Fibroblast of lung (primary cell): ENCODE measurements around the gene SRA1. TPM values are rescaled to one million over a fixed set of nuclear protein-coding genes. Genes with fewer than 3 reads are reported as not detected.
A peak's percentile ranks its signal among the peaks of the same experiment; 100 is the strongest.

Experiments
- DNase-seq, 2 donors: peaks; one replicate each; pipeline versions ENCODE4 v3.0.0 to v3.0.0-alpha.2; 2010; ENCODE audit warnings: low read depth in 2 of 2
- H2AFZ ChIP-seq: 2 replicates; pipeline ENCODE4 v1.5.1; 2012; ENCODE audit warnings: low read length, control low read depth, inconsistent platforms
- H3K27ac ChIP-seq: 2 replicates; pipeline ENCODE4 v1.5.1; 2011; ENCODE audit warnings: low read length, control low read depth; ENCODE audit not compliant: insufficient read depth
- H3K27me3 ChIP-seq: 2 replicates; pipeline ENCODE4 v1.5.1; 2011; ENCODE audit warnings: mild to moderate bottlenecking, low read length; ENCODE audit not compliant: control insufficient read depth, insufficient read depth
- H3K36me3 ChIP-seq: 2 replicates; pipeline ENCODE4 v1.5.1; 2011; ENCODE audit warnings: low read length; ENCODE audit not compliant: control insufficient read depth, insufficient read depth
- H3K4me1 ChIP-seq: 2 replicates; pipeline ENCODE4 v1.5.1; 2011; ENCODE audit warnings: low read length; ENCODE audit not compliant: control insufficient read depth, insufficient read depth; ENCODE audit errors: extremely low read depth
- H3K4me2 ChIP-seq: 2 replicates; pipeline ENCODE4 v1.5.1; 2011; ENCODE audit warnings: low read length, control low read depth; ENCODE audit not compliant: insufficient read depth; ENCODE audit errors: extremely low read depth
- H3K4me3 ChIP-seq, 4 experiments: fragments of 200-600 bp in 1 of 4; sonication (generic) in 1 of 4; replicated peaks in 1 of 4; 2 replicates each; pipeline ENCODE4 v1.5.1; 2011 to 2016; ENCODE audit warnings: low read length in 4 of 4, low read depth in 3 of 4, mild to moderate bottlenecking in 3 of 4, control low read depth in 2 of 4, inconsistent platforms in 1 of 4, mixed read lengths in 1 of 4; ENCODE audit not compliant: insufficient read depth in 1 of 4; ENCODE audit errors: control extremely low read depth in 1 of 4
- H3K79me2 ChIP-seq: 2 replicates; pipeline ENCODE4 v1.5.1; 2012; ENCODE audit warnings: mild to moderate bottlenecking, low read length, inconsistent platforms; ENCODE audit not compliant: control insufficient read depth, insufficient read depth
- H3K9ac ChIP-seq: 2 replicates; pipeline ENCODE4 v1.5.1; 2011; ENCODE audit warnings: mild to moderate bottlenecking, low read length, control low read depth; ENCODE audit not compliant: insufficient read depth
- H3K9me3 ChIP-seq: 2 replicates; pipeline ENCODE4 v1.5.1; 2012; ENCODE audit warnings: low read depth, low read length; ENCODE audit not compliant: control insufficient read depth, insufficient read depth
- H4K20me1 ChIP-seq: 2 replicates; pipeline ENCODE4 v1.5.1; 2011; ENCODE audit warnings: low read length; ENCODE audit not compliant: control insufficient read depth, insufficient read depth; ENCODE audit errors: extremely low read depth
- EZH2 ChIP-seq: IDR thresholded peaks from 2 replicates; pipeline ENCODE4 v1.5.1; 2012; ENCODE audit warnings: low read length, control low read depth, mild to moderate bottlenecking; ENCODE audit errors: missing control alignments
- polyA plus RNA-seq, 2 donors: library from polyadenylated mRNA; depleted of rRNA in 1 of 2; stranded (reverse) in 1 of 2; unstranded in 1 of 2; fragments of >200 nt; gene quantifications; 2 replicates each; pipeline ENCODE4 v1.2.1, GENCODE V29; 2011 to 2012; ENCODE audit warnings: missing spikeins in 1 of 2
- total RNA-seq: library from RNA; depleted of rRNA; stranded (reverse); fragments of >200 nt; gene quantifications from 2 replicates; pipeline ENCODE4 v1.2.1, GENCODE V29; 2014
- TF ChIP-seq, protein P1 (sequence below), 2 donors: IDR thresholded peaks in 1 of 2; conservative IDR thresholded peaks in 1 of 2; 1 replicate in 1 of 2; 2 replicates in 1 of 2; pipeline ENCODE4 v1.5.1; 2011 to 2012; ENCODE audit warnings: low read length in 2 of 2, control low read depth in 1 of 2, inconsistent platforms in 1 of 2, low read depth in 1 of 2, mild to moderate bottlenecking in 1 of 2

SRA1 gene
- total and polyA plus RNA-seq, 2 donors (not counting 1 experiment from before 2014, with no cell fraction given), result 39.1 to 55.5 TPM

DNA sequence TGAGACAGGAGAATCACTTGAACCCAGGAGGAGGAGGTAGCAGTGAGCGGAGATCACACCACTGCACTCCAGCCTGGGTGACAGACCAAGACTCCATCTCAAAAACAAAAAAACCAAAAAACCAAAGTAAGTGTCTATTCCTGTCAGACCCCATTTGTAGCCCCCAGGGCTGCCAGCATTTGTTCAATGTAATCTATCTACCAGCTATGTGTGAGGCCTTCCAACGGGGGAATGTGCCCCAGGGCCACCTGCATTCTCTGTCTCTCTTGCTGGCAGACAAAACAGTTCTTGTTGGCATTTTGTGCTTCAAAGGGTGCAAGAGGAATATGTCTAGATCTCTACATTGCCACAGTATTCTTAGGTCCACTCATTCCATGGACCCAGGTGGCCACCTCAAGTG lies 41.6 kb upstream of the SRA1 start:
- Histone ChIP-seq H2AFZ (no peak overlapping the region), H3K4me1 (no peaks in the 10 kb centered on the region)

DNA sequence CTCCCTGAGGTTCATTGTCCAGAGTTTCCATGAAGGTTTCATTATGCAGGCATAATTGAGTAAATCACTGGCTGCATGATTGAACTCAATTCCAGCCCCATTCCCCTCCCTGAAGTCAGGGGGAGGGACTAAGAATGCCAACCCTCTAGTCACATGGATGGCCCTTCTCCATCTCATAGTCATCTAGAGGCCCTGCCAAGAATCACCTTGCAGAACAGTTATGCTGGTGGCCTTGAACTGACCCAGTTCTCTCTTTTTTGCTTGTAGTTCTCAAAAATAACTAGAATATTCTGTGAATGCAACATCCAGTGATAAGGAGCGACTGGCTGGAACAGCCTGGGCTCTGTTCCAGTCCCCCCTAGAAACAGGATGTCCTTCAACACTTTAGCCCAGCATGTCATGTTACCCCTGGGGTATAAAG lies 39.1 kb upstream of the SRA1 start:
- no peaks in the 10 kb centered on the region for H4K20me1 ChIP-seq
- H3K9me3 ChIP-seq, result no peaks in the 10 kb centered on the region
- H3K9ac ChIP-seq, result no peak overlapping the region
- TF ChIP-seq EZH2, result no peak
- TF ChIP-seq, protein P1, sequence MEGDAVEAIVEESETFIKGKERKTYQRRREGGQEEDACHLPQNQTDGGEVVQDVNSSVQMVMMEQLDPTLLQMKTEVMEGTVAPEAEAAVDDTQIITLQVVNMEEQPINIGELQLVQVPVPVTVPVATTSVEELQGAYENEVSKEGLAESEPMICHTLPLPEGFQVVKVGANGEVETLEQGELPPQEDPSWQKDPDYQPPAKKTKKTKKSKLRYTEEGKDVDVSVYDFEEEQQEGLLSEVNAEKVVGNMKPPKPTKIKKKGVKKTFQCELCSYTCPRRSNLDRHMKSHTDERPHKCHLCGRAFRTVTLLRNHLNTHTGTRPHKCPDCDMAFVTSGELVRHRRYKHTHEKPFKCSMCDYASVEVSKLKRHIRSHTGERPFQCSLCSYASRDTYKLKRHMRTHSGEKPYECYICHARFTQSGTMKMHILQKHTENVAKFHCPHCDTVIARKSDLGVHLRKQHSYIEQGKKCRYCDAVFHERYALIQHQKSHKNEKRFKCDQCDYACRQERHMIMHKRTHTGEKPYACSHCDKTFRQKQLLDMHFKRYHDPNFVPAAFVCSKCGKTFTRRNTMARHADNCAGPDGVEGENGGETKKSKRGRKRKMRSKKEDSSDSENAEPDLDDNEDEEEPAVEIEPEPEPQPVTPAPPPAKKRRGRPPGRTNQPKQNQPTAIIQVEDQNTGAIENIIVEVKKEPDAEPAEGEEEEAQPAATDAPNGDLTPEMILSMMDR (conservative IDR thresholded peaks at IDR 0.05 in 1 of 2, IDR thresholded peaks at IDR 0.05 in 1 of 2; ENCODE audit: low read depth in 1 of 2, low read length in 2 of 2), result no peak
- H2AFZ ChIP-seq, result no peak overlapping the region
- H3K27me3 ChIP-seq, result peaks cover 2% of the 10 kb centered on the region
- no peak overlapping the region for H3K4me2 ChIP-seq
- peaks cover 4% of the 10 kb centered on the region for H3K4me1 ChIP-seq
- DNase-seq, result peak in 1 of 2 donors; percentile 27
- no peak overlapping the region for H3K27ac ChIP-seq
- H3K79me2 ChIP-seq, result no peaks in the 10 kb centered on the region
- no peak overlapping the region for H3K4me3 ChIP-seq
- H3K36me3 ChIP-seq, result no peaks in the 10 kb centered on the region

More for the DNA sequence above, 41.6 kb upstream of the SRA1 start:
- Histone ChIP-seq H3K27ac (no peak overlapping the region), H3K9ac (no peak overlapping the region), H3K4me2 (no peak overlapping the region), H3K36me3 (no peaks in the 10 kb centered on the region), H4K20me1 (no peaks in the 10 kb centered on the region), H3K27me3 (peaks cover 2% of the 10 kb centered on the region), H3K9me3 (no peaks in the 10 kb centered on the region), H3K79me2 (no peaks in the 10 kb centered on the region), H3K4me3 (no peak overlapping the region)
- no peak for DNase-seq
- TF ChIP-seq EZH2, result no peak
- TF ChIP-seq, protein P1 (conservative IDR thresholded peaks at IDR 0.05 in 1 of 2, IDR thresholded peaks at IDR 0.05 in 1 of 2; ENCODE audit: low read depth in 1 of 2, low read length in 2 of 2), result no peak

DNA sequence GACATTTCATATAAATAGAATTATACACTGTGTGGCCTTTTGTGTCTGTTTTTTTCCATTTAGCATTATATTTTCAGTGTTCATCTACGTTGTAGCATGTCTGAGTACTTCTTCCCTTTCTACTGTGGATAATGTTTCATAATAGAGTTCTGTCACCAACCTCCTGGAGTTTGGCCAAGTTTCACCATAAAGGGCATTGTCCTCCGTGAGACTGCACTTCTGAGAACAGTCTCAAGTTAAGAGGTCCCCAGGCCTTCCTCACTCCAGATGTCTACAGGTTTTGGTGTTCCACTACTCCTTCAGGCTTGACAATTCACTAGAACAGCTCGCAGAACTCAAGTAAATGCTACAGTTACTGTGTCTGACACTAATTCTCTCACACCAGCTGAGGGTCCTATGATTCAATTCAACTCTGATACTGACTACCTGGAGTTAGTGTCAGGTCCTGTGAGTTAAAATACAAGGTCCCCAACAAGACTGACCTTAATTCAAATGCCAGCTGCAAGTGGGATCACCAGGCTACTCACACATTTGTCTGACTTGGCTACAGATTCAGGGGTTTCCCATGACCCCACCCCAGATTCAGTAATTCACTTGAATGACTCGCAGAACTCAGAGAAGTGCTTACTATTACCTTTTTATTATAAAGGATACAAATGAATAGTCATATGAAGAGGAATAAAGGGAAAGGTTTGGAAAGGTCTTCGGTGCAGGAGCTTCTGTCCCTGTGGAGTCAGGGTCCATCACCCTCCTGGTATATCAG lies 38.4 kb upstream of the SRA1 start:
- Histone ChIP-seq H3K9me3 (no peaks in the 10 kb centered on the region), H3K36me3 (no peaks in the 10 kb centered on the region), H3K27ac (no peak overlapping the region), H3K79me2 (no peaks in the 10 kb centered on the region), H3K4me1 (peaks cover 4% of the 10 kb centered on the region), H4K20me1 (no peaks in the 10 kb centered on the region), H3K4me2 (no peak overlapping the region), H3K27me3 (peaks cover 2% of the 10 kb centered on the region), H2AFZ (no peak overlapping the region), H3K4me3 (no peak overlapping the region), H3K9ac (no peak overlapping the region)
- TF ChIP-seq, protein P1 (conservative IDR thresholded peaks at IDR 0.05 in 1 of 2, IDR thresholded peaks at IDR 0.05 in 1 of 2; ENCODE audit: low read depth in 1 of 2, low read length in 2 of 2), result no peak
- TF ChIP-seq EZH2, result no peak
- no peak for DNase-seq
